Measurements from ENCODE around the gene CADM1. TPM values are rescaled to one million over a fixed set of nuclear protein-coding genes. Genes with fewer than 3 reads are reported as not detected.

Gene CADM1
- total and polyA plus RNA-seq, 10 donors: 1.4 to 18.8 (median 10.4) TPM

- Histone ChIP-seq H3K36me3 (no peaks in the 10 kb centered on the region), H3K9me3 (no peaks in the 10 kb centered on the region), H3K27me3 (replicated peaks in 1 of 7) (peaks cover 0 to 13% (median 0%) of the 10 kb centered on the region in 7 donors), H3K4me3 (no peak overlapping the region), H3K4me1 (no peaks in the 10 kb centered on the region), H3K27ac (no peak overlapping the region)
- DNase-seq: no peak
- WGBS, 5 donors: 61 to 77% (median 75%) methylated on average over 7 of the region's 7 CpGs
- intact Hi-C loops (cut with DNase I; ENCODE audit: low total_unique reads): no loop called here
- TF ChIP-seq POLR2A (IDR thresholded peaks at IDR 0.05) (no peak), CTCF (IDR thresholded peaks at IDR 0.05 in 8 of 11, conservative IDR thresholded peaks at IDR 0.05 in 3 of 11) (no peak), POLR2AphosphoS5 (IDR thresholded peaks at IDR 0.05) (no peak)
Observed at GRCh38 chr11:115144914-115145313, 359.3 kb downstream of the CADM1 start.

GRCh38 chr11:115144014-115144413, 360.2 kb downstream of the CADM1 start:
- Histone ChIP-seq H3K4me3 (no peak overlapping the region), H3K27me3 (replicated peaks in 1 of 7) (peaks cover 0 to 17% (median 0%) of the 10 kb centered on the region in 7 donors), H3K4me1 (no peaks in the 10 kb centered on the region), H3K9me3 (no peaks in the 10 kb centered on the region), H3K36me3 (no peaks in the 10 kb centered on the region), H3K27ac (no peak overlapping the region)
- no peak for DNase-seq
- intact Hi-C loops (cut with DNase I; ENCODE audit: low total_unique reads): no loop called here
- TF ChIP-seq POLR2A (IDR thresholded peaks at IDR 0.05) (no peak), POLR2AphosphoS5 (IDR thresholded peaks at IDR 0.05) (no peak), CTCF (IDR thresholded peaks at IDR 0.05 in 8 of 11, conservative IDR thresholded peaks at IDR 0.05 in 3 of 11) (no peak)
- 81 to 91% (median 83%) methylated on average over 5 of the region's 5 CpGs for WGBS, 5 donors

- no peak for DNase-seq
- no peaks in the 10 kb centered on the region for H3K4me1 ChIP-seq
- TF ChIP-seq CTCF (IDR thresholded peaks at IDR 0.05 in 8 of 11, conservative IDR thresholded peaks at IDR 0.05 in 3 of 11) (no peak), POLR2A (IDR thresholded peaks at IDR 0.05) (no peak), POLR2AphosphoS5 (IDR thresholded peaks at IDR 0.05) (no peak)
- no peaks in the 10 kb centered on the region for H3K36me3 ChIP-seq
- H3K27me3 ChIP-seq (replicated peaks in 1 of 7): peaks cover 0 to 17% (median 0%) of the 10 kb centered on the region in 7 donors
- intact Hi-C loops (cut with DNase I; ENCODE audit: low total_unique reads): no loop called here
- 83 to 88% (median 85%) methylated on average over 13 of the region's 13 CpGs for WGBS, 5 donors
- no peaks in the 10 kb centered on the region for H3K9me3 ChIP-seq
- no peak overlapping the region for H3K27ac ChIP-seq
- no peak overlapping the region for H3K4me3 ChIP-seq
Observed at GRCh38 chr11:115141231-115142114, 362.7 kb downstream of the CADM1 start.

- 27 to 41% (median 36%) methylated on average over 3 of the region's 3 CpGs for WGBS, 5 donors
- TF ChIP-seq POLR2A (IDR thresholded peaks at IDR 0.05) (no peak), CTCF (IDR thresholded peaks at IDR 0.05 in 8 of 11, conservative IDR thresholded peaks at IDR 0.05 in 3 of 11) (no peak), POLR2AphosphoS5 (IDR thresholded peaks at IDR 0.05) (no peak)
- no peaks in the 10 kb centered on the region for H3K4me1 ChIP-seq
- no peak overlapping the region for H3K4me3 ChIP-seq
- no peak overlapping the region for H3K27ac ChIP-seq
- H3K36me3 ChIP-seq: no peaks in the 10 kb centered on the region
- no peaks in the 10 kb centered on the region for H3K9me3 ChIP-seq
- H3K27me3 ChIP-seq (replicated peaks in 1 of 7): peaks cover 0 to 8% (median 0%) of the 10 kb centered on the region in 7 donors
- intact Hi-C loops (cut with DNase I; ENCODE audit: low total_unique reads): no loop called here
- DNase-seq: no peak
Observed at GRCh38 chr11:115135936-115136335, 368.3 kb downstream of the CADM1 start.
